ENCODE data around the gene SOCS2. TPM values are rescaled to one million over a fixed set of nuclear protein-coding genes. Genes with fewer than 3 reads are reported as not detected.

Gene SOCS2
- total RNA-seq, 6 donors from 2014 or later = 18.3 to 63.0 (median 34.6) TPM

GRCh38 chr12:93565760-93566159 is 6.7 kb upstream of the SOCS2 start:
- 95 to 98% methylated on average over 3 of the region's 3 CpGs for WGBS, 2 donors
- no peak for TF ChIP-seq EP300 (IDR thresholded peaks at IDR 0.05)
- no peak for TF ChIP-seq POLR2AphosphoS5 (IDR thresholded peaks at IDR 0.05)
- no peak for TF ChIP-seq POLR2A (IDR thresholded peaks at IDR 0.05)
- no peak for TF ChIP-seq CTCF (IDR thresholded peaks at IDR 0.05)
- Histone ChIP-seq H3K4me1 (peaks cover 0 to 2% (median 0%) of the 10 kb centered on the region in 4 donors), H3K36me3 (no peaks in the 10 kb centered on the region), H3K9me3 (peaks cover 0 to 2% (median 0%) of the 10 kb centered on the region in 4 donors), H3K27ac (no peak overlapping the region), H3K27me3 (no peaks in the 10 kb centered on the region), H3K4me3 (no peak overlapping the region)
- DNase-seq (no peak), ATAC-seq (ENCODE audit: low FRiP score in 2 of 2) (no peak)

- Histone ChIP-seq H3K27me3 (peaks cover 0 to 8% (median 0%) of the 10 kb centered on the region in 4 donors), H3K4me3 (no peak overlapping the region), H3K9me3 (no peaks in the 10 kb centered on the region), H3K27ac (no peak overlapping the region), H3K36me3 (no peaks in the 10 kb centered on the region), H3K4me1 (peaks cover 0 to 4% (median 1%) of the 10 kb centered on the region in 4 donors)
- WGBS, 2 donors = 67 to 71% methylated on average over 3 of the region's 3 CpGs
- TF ChIP-seq POLR2AphosphoS5 (IDR thresholded peaks at IDR 0.05) (no peak), POLR2A (IDR thresholded peaks at IDR 0.05) (no peak), EP300 (IDR thresholded peaks at IDR 0.05) (no peak), CTCF (IDR thresholded peaks at IDR 0.05) (no peak)
- ATAC-seq (ENCODE audit: low FRiP score in 2 of 2) (no peak), DNase-seq (no peak)
Observed at GRCh38 chr12:93567174-93567573, 5.3 kb upstream of the SOCS2 start.

- Histone ChIP-seq H3K9me3 (no peaks in the 10 kb centered on the region), H3K4me3 (no peak overlapping the region), H3K27ac (no peak overlapping the region), H3K36me3 (no peaks in the 10 kb centered on the region), H3K27me3 (peaks cover 0 to 8% (median 1%) of the 10 kb centered on the region in 4 donors), H3K4me1 (peaks cover 3 to 11% (median 6%) of the 10 kb centered on the region in 4 donors)
- WGBS, 2 donors = 56 to 68% methylated on average over 3 of the region's 3 CpGs
- ATAC-seq (ENCODE audit: low FRiP score in 2 of 2) (no peak), DNase-seq (no peak)
- TF ChIP-seq CTCF (IDR thresholded peaks at IDR 0.05) (no peak), POLR2AphosphoS5 (IDR thresholded peaks at IDR 0.05) (no peak), EP300 (IDR thresholded peaks at IDR 0.05) (no peak), POLR2A (IDR thresholded peaks at IDR 0.05) (no peak)
Observed at GRCh38 chr12:93568091-93568490, 4.4 kb upstream of the SOCS2 start.

- H3K36me3 ChIP-seq = no peaks in the 10 kb centered on the region
- 11 to 15% methylated on average over 6 of the region's 6 CpGs for WGBS, 2 donors
- peak overlapping the region in 3 of 4 donors; percentile 12 to 95 (median 94) for H3K27ac ChIP-seq
- TF ChIP-seq POLR2AphosphoS5 (IDR thresholded peaks at IDR 0.05) (no peak), CTCF (IDR thresholded peaks at IDR 0.05) (no peak), EP300 (IDR thresholded peaks at IDR 0.05) (no peak), POLR2A (IDR thresholded peaks at IDR 0.05) (no peak)
- ATAC-seq (ENCODE audit: low FRiP score in 2 of 2) = no peak
- H3K4me3 ChIP-seq = peak overlapping the region in 3 of 4 donors; percentile 78 to 93 (median 86)
- H3K27me3 ChIP-seq = peaks cover 0 to 8% (median 2%) of the 10 kb centered on the region in 4 donors
- no peaks in the 10 kb centered on the region for H3K9me3 ChIP-seq
- H3K4me1 ChIP-seq = peaks cover 4 to 13% (median 10%) of the 10 kb centered on the region in 4 donors
- DNase-seq = no peak
Observed at GRCh38 chr12:93569301-93569655, 3.2 kb upstream of the SOCS2 start.
